Esophagus muscularis mucosa (tissue), 4 donors: ENCODE results near the gene CALCOCO1. TPM values are rescaled to one million over a fixed set of nuclear protein-coding genes. Genes with fewer than 3 reads are reported as not detected.

Experiments used
- DNase-seq: peaks from one replicate; pipeline ENCODE4 v3.0.0-alpha.2; 2017; ENCODE audit errors: extremely low spot score
- H3K27ac ChIP-seq, 4 donors: fragments of 200-600 bp; sonication (generic); replicated peaks in 1 of 4; 1 replicate in 3 of 4; 2 replicates in 1 of 4; pipeline ENCODE4 v1.5.1; 2016 to 2019; ENCODE audit warnings: mild to moderate bottlenecking in 1 of 4
- H3K27me3 ChIP-seq, 4 donors: fragments of 200-600 bp; sonication (generic); one replicate each; pipeline versions ENCODE4 v1.5.1 to v1.6.0; 2016 to 2019
- H3K36me3 ChIP-seq, 4 donors: fragments of 200-600 bp; sonication (generic); one replicate each; pipeline ENCODE4 v1.5.1; 2016 to 2019
- H3K4me1 ChIP-seq, 4 donors: fragments of 200-600 bp; sonication (generic); one replicate each; pipeline ENCODE4 v1.5.1; 2016 to 2019
- H3K4me3 ChIP-seq, 4 donors: fragments of 200-600 bp; sonication (generic); 1 replicate in 2 of 4; 2 replicates in 2 of 4; pipeline ENCODE4 v1.5.1; 2016 to 2019; ENCODE audit warnings: mild to moderate bottlenecking in 4 of 4, moderate library complexity in 1 of 4
- H3K9me3 ChIP-seq, 4 donors: fragments of 200-600 bp; sonication (generic); 1 replicate in 3 of 4; 2 replicates in 1 of 4; pipeline ENCODE4 v1.5.1; 2016 to 2019
- CTCF ChIP-seq, 3 experiments: fragments of 200-600 bp in 2 of 3; fragments of 450-650 bp in 1 of 3; sonication (generic) in 2 of 3; IDR thresholded peaks; one replicate each; pipeline ENCODE4 v1.5.1; 2017 to 2019; ENCODE audit warnings: antibody characterized with exemption in 3 of 3, mild to moderate bottlenecking in 2 of 3, moderate library complexity in 1 of 3
- EP300 ChIP-seq: sonication (generic); formaldehyde crosslinking; IDR thresholded peaks from one replicate; pipeline ENCODE4 v1.6.1; 2017; ENCODE audit warnings: antibody characterized with exemption
- POLR2A ChIP-seq: fragments of 450-650 bp; IDR thresholded peaks from one replicate; pipeline ENCODE4 v1.6.1; 2017; ENCODE audit warnings: antibody characterized with exemption, moderate library complexity, mild to moderate bottlenecking, low read depth
- POLR2AphosphoS5 ChIP-seq, 2 donors: sonication (generic); formaldehyde crosslinking; IDR thresholded peaks; one replicate each; pipeline ENCODE4 v1.6.1; 2017; ENCODE audit warnings: antibody characterized with exemption in 2 of 2
- WGBS: methylation state at CpG from one replicate; pipeline ENCODE4 v1.1.5; 2018; 5-methylcytosine and 5-hydroxymethylcytosine counted together
- intact Hi-C: fragments of 100-400 bp; cut with DNase I; formaldehyde crosslinking; loops from one replicate; pipeline ENCODE4 v1.15.1; 2023
- total RNA-seq, 4 donors: library from RNA; depleted of rRNA; stranded (reverse); fragments of >200 nt; gene quantifications; one replicate each; pipeline versions ENCODE4 v1.1.0 to v1.2.1, GENCODE V29; 2016

CALCOCO1 gene
- total RNA-seq, 4 donors from 2014 or later: 252 to 487 (median 347) TPM

GRCh38 chr12:53738406-53739213, 11.4 kb upstream of the CALCOCO1 start:
- Histone ChIP-seq H3K9me3 (no peaks in the 10 kb centered on the region), H3K27me3 (peaks cover 2 to 84% (median 57%) of the 10 kb centered on the region in 4 donors), H3K4me1 (peaks cover 11 to 29% (median 26%) of the 10 kb centered on the region in 4 donors), H3K27ac (no peak overlapping the region), H3K36me3 (no peaks in the 10 kb centered on the region), H3K4me3 (peak overlapping the region in 1 of 4 donors; percentile 18)
- TF ChIP-seq POLR2AphosphoS5 (IDR thresholded peaks at IDR 0.05) (no peak), CTCF (IDR thresholded peaks at IDR 0.05) (no peak), POLR2A (no peak), EP300 (no peak)
- intact Hi-C loops: no loop called here
- 17% methylated on average over 26 of the region's 32 CpGs for WGBS
- DNase-seq: no peak

GRCh38 chr12:53737951-53738405, 10.7 kb upstream of the CALCOCO1 start:
- no peak for TF ChIP-seq EP300
- no peak for TF ChIP-seq POLR2A
- TF ChIP-seq CTCF (IDR thresholded peaks at IDR 0.05): no peak
- TF ChIP-seq POLR2AphosphoS5 (IDR thresholded peaks at IDR 0.05): no peak
- no peaks in the 10 kb centered on the region for H3K36me3 ChIP-seq
- peak overlapping the region in 1 of 4 donors; percentile 18 for H3K4me3 ChIP-seq
- H3K9me3 ChIP-seq: no peaks in the 10 kb centered on the region
- peaks cover 2 to 78% (median 53%) of the 10 kb centered on the region in 4 donors for H3K27me3 ChIP-seq
- no peak overlapping the region for H3K27ac ChIP-seq
- intact Hi-C loops: no loop called here
- DNase-seq: no peak
- H3K4me1 ChIP-seq: peaks cover 11 to 24% (median 22%) of the 10 kb centered on the region in 4 donors
- WGBS: 46% methylated on average over 14 of the region's 14 CpGs

- H3K36me3 ChIP-seq: no peaks in the 10 kb centered on the region
- no peak overlapping the region for H3K4me3 ChIP-seq
- H3K27ac ChIP-seq: no peak overlapping the region
- no peak for DNase-seq
- intact Hi-C loops: no loop called here
- peaks cover 11 to 24% (median 22%) of the 10 kb centered on the region in 4 donors for H3K4me1 ChIP-seq
- TF ChIP-seq EP300: no peak
- TF ChIP-seq POLR2A: no peak
- no peak for TF ChIP-seq CTCF (IDR thresholded peaks at IDR 0.05)
- no peak for TF ChIP-seq POLR2AphosphoS5 (IDR thresholded peaks at IDR 0.05)
- peaks cover 2 to 70% (median 47%) of the 10 kb centered on the region in 4 donors for H3K27me3 ChIP-seq
- WGBS: 84% methylated on average over 14 of the region's 14 CpGs
- no peaks in the 10 kb centered on the region for H3K9me3 ChIP-seq
Measured at GRCh38 chr12:53737093-53737808, 10.0 kb upstream of the CALCOCO1 start.

GRCh38 chr12:53736592-53736991, 9.3 kb upstream of the CALCOCO1 start:
- Histone ChIP-seq H3K9me3 (no peaks in the 10 kb centered on the region), H3K36me3 (no peaks in the 10 kb centered on the region), H3K4me3 (no peak overlapping the region), H3K4me1 (peaks cover 11 to 24% (median 22%) of the 10 kb centered on the region in 4 donors), H3K27me3 (peaks cover 2 to 64% (median 43%) of the 10 kb centered on the region in 4 donors), H3K27ac (no peak overlapping the region)
- intact Hi-C loops: no loop called here
- TF ChIP-seq POLR2AphosphoS5 (IDR thresholded peaks at IDR 0.05) (no peak), CTCF (IDR thresholded peaks at IDR 0.05) (no peak), EP300 (no peak), POLR2A (no peak)
- WGBS: 82% methylated on average over 6 of the region's 6 CpGs
- DNase-seq: no peak
